ENCODE results near the gene ARMC7.
A peak's percentile ranks its signal among the peaks of the same experiment; 100 is the strongest.
"Not testable (repeated sequence)": the region's sequence is repeated elsewhere in the genome, so short reads cannot be mapped to it uniquely, and the experiment has no call there.

ARMC7 gene

GRCh38 chr17:75109407-75110233, at the start of gene ARMC7:
Gene ARMC7, plus strand, starts transcription at chr17:75109969. Its CDS starts 320 bp downstream, at chr17:75110289.
- peak; percentile 81 for DNase-seq (ENCODE audit: low spot score)

- no peak for DNase-seq (ENCODE audit: low spot score)
Observed at GRCh38 chr17:75060434-75061054, 49.2 kb upstream of the ARMC7 start.

- no peak for DNase-seq (ENCODE audit: low spot score)
Observed at GRCh38 chr17:75061055-75061438, 48.7 kb upstream of the ARMC7 start.

- no peak for DNase-seq (ENCODE audit: low spot score)
Observed at GRCh38 chr17:75061618-75062017, 48.2 kb upstream of the ARMC7 start.

- DNase-seq (ENCODE audit: low spot score): no peak
Observed at GRCh38 chr17:75063201-75063600, 46.6 kb upstream of the ARMC7 start.

GRCh38 chr17:75063626-75064025, 46.1 kb upstream of the ARMC7 start:
- DNase-seq (ENCODE audit: low spot score): no peak

GRCh38 chr17:75064040-75064439, 45.7 kb upstream of the ARMC7 start:
- no peak for DNase-seq (ENCODE audit: low spot score)

GRCh38 chr17:75064460-75064859, 45.3 kb upstream of the ARMC7 start:
- DNase-seq (ENCODE audit: low spot score): no peak

GRCh38 chr17:75064867-75065561, 44.8 kb upstream of the ARMC7 start:
- no peak for DNase-seq (ENCODE audit: low spot score)

- no peak for DNase-seq (ENCODE audit: low spot score)
Observed at GRCh38 chr17:75065562-75066151, 44.1 kb upstream of the ARMC7 start.

GRCh38 chr17:75067856-75068255, 41.9 kb upstream of the ARMC7 start:
- no peak for DNase-seq (ENCODE audit: low spot score)

- DNase-seq (ENCODE audit: low spot score): no peak
Observed at GRCh38 chr17:75068750-75069149, 41.0 kb upstream of the ARMC7 start.

- no peak for DNase-seq (ENCODE audit: low spot score)
Observed at GRCh38 chr17:75069783-75070182, 40.0 kb upstream of the ARMC7 start.

GRCh38 chr17:75071478-75072271, 38.1 kb upstream of the ARMC7 start:
- DNase-seq (ENCODE audit: low spot score): not testable (repeated sequence)

GRCh38 chr17:75072909-75073308, 36.9 kb upstream of the ARMC7 start:
- DNase-seq (ENCODE audit: low spot score): not testable (repeated sequence)

- no peak for DNase-seq (ENCODE audit: low spot score)
Observed at GRCh38 chr17:75073618-75074047, 36.1 kb upstream of the ARMC7 start.

GRCh38 chr17:75074532-75074931, 35.2 kb upstream of the ARMC7 start:
- no peak for DNase-seq (ENCODE audit: low spot score)

- DNase-seq (ENCODE audit: low spot score): no peak
Observed at GRCh38 chr17:75075597-75076336, 34.0 kb upstream of the ARMC7 start.

GRCh38 chr17:75077072-75077495, 32.7 kb upstream of the ARMC7 start:
- peak; percentile 79 for DNase-seq (ENCODE audit: low spot score)

- peak; percentile 47 for DNase-seq (ENCODE audit: low spot score)
Observed at GRCh38 chr17:75077496-75078283, 32.1 kb upstream of the ARMC7 start.

Data from HuH-7.5 (cell line).